Tongue (tissue), 1 donor: Measurements from ENCODE around the gene OPN1LW. TPM values are rescaled to one million over a fixed set of nuclear protein-coding genes. Genes with fewer than 3 reads are reported as not detected.

Experiments
- total RNA-seq: library from RNA; depleted of rRNA; stranded (reverse); fragments of >200 nt; gene quantifications from one replicate; pipeline ENCODE4 v1.2.3, GENCODE V29; 2014

The OPN1LW gene
- total RNA-seq, 1 donor from 2014 or later, result not detected

Other genes starting within 250 kb of the OPN1LW start
- 1.7 TPM for gene AVPR2, start 239.6 kb upstream of the OPN1LW start, total RNA-seq
- 19.6 TPM for gene ARHGAP4, start 218.0 kb upstream of the OPN1LW start, total RNA-seq
- 47.8 TPM for gene NAA10, start 209.2 kb upstream of the OPN1LW start, total RNA-seq
- gene RENBP, start 199.6 kb upstream of the OPN1LW start, total RNA-seq, result 5.2 TPM
- gene HCFC1, start 172.4 kb upstream of the OPN1LW start, total RNA-seq, result 25.2 TPM
- gene TMEM187, start 171.5 kb upstream of the OPN1LW start, total RNA-seq, result 9.4 TPM
- 20.4 TPM for gene IRAK1, start 124.3 kb upstream of the OPN1LW start, total RNA-seq
- gene MECP2, start 46.5 kb upstream of the OPN1LW start, total RNA-seq, result 37.5 TPM
- not detected for gene OPN1MW, start 38.4 kb downstream of the OPN1LW start, total RNA-seq
- gene OPN1MW2, start 75.5 kb downstream of the OPN1LW start, total RNA-seq, result not detected
- gene OPN1MW3, start 113.3 kb downstream of the OPN1LW start, total RNA-seq, result not detected
- not detected for gene TEX28, start 150.9 kb downstream of the OPN1LW start, total RNA-seq
- gene TKTL1, start 151.6 kb downstream of the OPN1LW start, total RNA-seq, result 1.6 TPM
- gene FLNA, start 230.4 kb downstream of the OPN1LW start, total RNA-seq, result 406 TPM
- gene EMD, start 235.1 kb downstream of the OPN1LW start, total RNA-seq, result 23.1 TPM